GM12872 (cell line): ENCODE results near the gene TRMT61A.

Source experiments
- CTCF ChIP-seq: IDR thresholded peaks from 3 replicates; pipeline ENCODE4 v1.5.1; 2011; ENCODE audit warnings: low read depth, mild to moderate bottlenecking, low read length, moderate library complexity; ENCODE audit not compliant: insufficient read depth

The TRMT61A gene

GRCh38 chr14:103537175-103537990 is 8.4 kb downstream of the TRMT61A start:
- no peak for TF ChIP-seq CTCF

- no peak for TF ChIP-seq CTCF
Measured at GRCh38 chr14:103538291-103539055, 9.5 kb downstream of the TRMT61A start.

GRCh38 chr14:103539056-103539825 is 10.2 kb downstream of the TRMT61A start:
- no peak for TF ChIP-seq CTCF

- no peak for TF ChIP-seq CTCF
Measured at GRCh38 chr14:103540821-103541708, 12.1 kb downstream of the TRMT61A start.

GRCh38 chr14:103541709-103542604 is 13.0 kb downstream of the TRMT61A start:
- TF ChIP-seq CTCF = no peak

- no peak for TF ChIP-seq CTCF
Measured at GRCh38 chr14:103542605-103543088, 13.7 kb downstream of the TRMT61A start.
